ENCODE data around the gene CGAS.
"Not testable (repeated sequence)": the region's sequence is repeated elsewhere in the genome, so short reads cannot be mapped to it uniquely, and the experiment has no call there.

Gene CGAS

GRCh38 chr6:73452107-73452461, at the start of gene CGAS:
TSS of gene CGAS (minus strand) at chr6:73452297. CDS start at chr6:73452181, 116 bp downstream.
- DNase-seq, result peak; percentile 79

- DNase-seq, result no peak
These were observed 45.8 kb upstream of the CGAS start for GRCh38 chr6:73497915-73498314.

- DNase-seq, result no peak
These were observed 39.3 kb upstream of the CGAS start for GRCh38 chr6:73491377-73491776.

- no peak for DNase-seq
These were observed 35.4 kb upstream of the CGAS start for GRCh38 chr6:73487473-73487872.

GRCh38 chr6:73484438-73484837, 32.3 kb upstream of the CGAS start:
- DNase-seq, result no peak

- no peak for DNase-seq
These were observed 29.9 kb upstream of the CGAS start for GRCh38 chr6:73481969-73482368.

- no peak for DNase-seq
These were observed 25.3 kb upstream of the CGAS start for GRCh38 chr6:73477407-73477806.

- no peak for DNase-seq
These were observed 24.6 kb upstream of the CGAS start for GRCh38 chr6:73476723-73477122.

- no peak for DNase-seq
These were observed 19.7 kb upstream of the CGAS start for GRCh38 chr6:73471686-73472290.

- peak; percentile 86 for DNase-seq
These were observed 9.6 kb upstream of the CGAS start, which contains the start of gene MTO1 for GRCh38 chr6:73461537-73462350. TSS of gene MTO1 (plus strand) at chr6:73461737. CDS start at chr6:73461855, 118 bp downstream.

- no peak for DNase-seq
These were observed 8.0 kb upstream of the CGAS start for GRCh38 chr6:73460056-73460455.

- not testable (repeated sequence) for DNase-seq
These were observed 7.4 kb upstream of the CGAS start for GRCh38 chr6:73459474-73459873.

- DNase-seq, result no peak
These were observed 4.0 kb upstream of the CGAS start for GRCh38 chr6:73455865-73456629.

- peak; percentile 47 for DNase-seq
These were observed 632 bp downstream of the CGAS start for GRCh38 chr6:73451223-73452106.

- no peak for DNase-seq
These were observed 8.5 kb downstream of the CGAS start for GRCh38 chr6:73443555-73443954.

GRCh38 chr6:73435236-73435635, 16.9 kb downstream of the CGAS start:
- no peak for DNase-seq

- no peak for DNase-seq
These were observed 30.6 kb downstream of the CGAS start for GRCh38 chr6:73421534-73421933.

- DNase-seq, result no peak
These were observed 33.9 kb downstream of the CGAS start for GRCh38 chr6:73418081-73418741.

GRCh38 chr6:73413102-73413501, 39.0 kb downstream of the CGAS start:
- no peak for DNase-seq

- DNase-seq, result no peak
These were observed 42.7 kb downstream of the CGAS start for GRCh38 chr6:73409395-73409794.

GRCh38 chr6:73400656-73401055, 51.4 kb downstream of the CGAS start:
- no peak for DNase-seq

GRCh38 chr6:73395875-73396274, 56.2 kb downstream of the CGAS start:
- no peak for DNase-seq

All from stimulated activated CD4-positive, alpha-beta T cell treated with anti-CD3 and anti-CD28 coated beads, Interleukin-4, amount 100 ng/mL, for 24 hours (primary cell).